NAMALWA (cell line): Measurements from ENCODE around the gene TMTC2.

ENCODE experiments used
- DNase-seq: peaks from one replicate; pipeline ENCODE4 v3.0.0-alpha.2; 2015; ENCODE audit warnings: low spot score

Gene TMTC2

DNA sequence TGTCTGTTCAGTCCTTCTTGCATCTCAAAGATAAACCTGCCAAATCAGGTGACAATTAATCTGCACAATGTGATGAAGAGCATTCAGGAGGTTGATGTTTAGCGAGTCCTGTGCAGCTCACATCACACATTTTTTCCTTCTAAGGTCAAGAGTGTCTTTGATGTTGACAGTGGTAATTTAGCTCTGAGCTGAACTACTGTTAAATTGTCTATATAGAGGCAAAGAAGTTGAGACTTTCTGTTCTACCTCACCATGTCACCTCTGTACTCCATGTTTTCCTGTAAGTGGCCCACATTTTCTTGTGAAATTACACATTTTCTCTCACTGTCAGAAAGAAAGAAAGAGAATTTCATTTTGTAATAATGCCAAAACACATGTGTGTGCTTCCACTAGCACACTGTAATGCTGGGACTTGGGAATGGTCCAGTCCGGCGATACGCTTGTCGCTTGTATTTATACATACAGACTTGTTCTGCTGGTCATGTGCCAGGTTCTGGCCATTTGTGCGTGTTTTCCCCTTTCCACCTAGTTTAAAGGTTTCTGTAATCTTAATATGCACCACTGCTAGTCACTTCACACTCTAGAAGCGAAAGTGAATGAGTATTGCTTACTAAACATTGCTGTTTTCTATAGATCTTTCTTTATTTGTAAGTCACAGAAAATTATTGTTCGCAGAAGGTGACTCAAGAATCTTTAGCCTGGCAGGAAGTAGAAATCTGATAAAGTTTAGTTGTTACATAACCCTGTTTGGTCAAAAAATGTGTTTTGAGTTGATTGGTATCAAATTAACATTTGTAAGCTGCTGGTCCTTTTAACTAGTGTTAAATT, 328.9 kb downstream of the TMTC2 start:
- DNase-seq = no peak

DNA sequence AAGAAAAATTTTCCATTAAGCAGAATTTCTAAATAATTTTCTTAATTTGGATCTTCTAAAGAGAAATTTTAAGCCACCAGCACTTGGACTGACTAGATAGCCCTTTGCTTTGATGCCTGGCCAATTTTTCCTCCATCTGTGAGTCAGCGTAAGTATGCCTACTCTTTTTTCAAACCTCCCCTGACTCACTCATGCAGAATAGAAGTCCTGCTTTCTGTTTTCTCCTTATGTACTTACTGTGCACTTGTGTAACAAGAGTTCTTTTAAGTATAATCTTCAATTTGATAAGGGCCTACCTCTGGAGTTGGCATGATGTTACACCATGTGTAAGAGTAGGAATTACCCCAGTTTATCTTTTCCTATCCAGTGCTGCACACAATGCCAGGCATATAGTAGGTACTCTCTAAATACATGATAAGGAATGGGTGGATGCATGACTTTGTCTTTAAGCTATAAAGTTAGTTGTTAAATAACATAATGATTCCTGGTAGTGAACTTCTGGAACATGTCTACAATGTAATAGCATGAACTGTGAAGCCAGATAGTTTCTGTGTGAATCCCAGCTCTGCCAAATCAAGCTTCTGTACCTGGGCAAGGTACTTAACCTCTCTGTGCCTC, 329.6 kb downstream of the TMTC2 start:
- no peak for DNase-seq

DNA sequence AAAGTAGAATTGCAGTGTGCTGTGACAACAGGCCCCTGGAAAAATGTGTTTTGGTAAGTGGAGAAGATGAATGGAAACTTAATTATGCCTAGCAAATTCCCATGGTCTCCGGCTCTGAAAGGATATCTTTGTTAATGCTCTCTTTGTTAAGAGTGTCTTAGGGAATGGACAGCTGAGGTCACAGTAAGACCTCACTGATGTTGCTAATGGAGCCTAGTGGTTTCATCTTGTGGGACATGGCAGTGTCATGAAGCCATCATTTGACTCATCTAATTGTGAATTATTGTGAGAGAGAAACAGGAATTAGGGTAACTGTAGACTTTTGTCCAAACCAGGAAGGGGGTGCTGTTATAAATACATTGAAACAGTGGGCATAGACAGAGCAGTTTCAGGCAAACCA, 330.3 kb downstream of the TMTC2 start:
- no peak for DNase-seq

DNA sequence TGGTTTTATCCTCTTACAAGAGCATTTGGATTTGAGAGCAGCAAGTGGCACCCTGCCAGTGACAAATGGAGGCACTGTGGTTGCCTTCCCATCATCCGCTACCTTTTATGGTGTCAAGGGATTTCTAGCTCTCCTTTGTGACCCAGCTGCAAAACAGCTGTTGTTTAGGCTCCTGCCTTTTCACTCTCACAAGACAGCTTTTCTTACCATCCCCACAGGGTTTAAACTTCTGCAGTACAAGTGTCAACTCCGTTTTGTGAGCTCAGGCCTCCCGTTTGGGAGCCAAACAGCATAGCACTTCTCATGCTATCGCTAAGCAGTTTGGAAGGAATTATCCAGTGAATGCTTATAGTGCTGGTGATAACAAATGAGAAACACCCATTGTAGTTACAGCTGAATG, 331.4 kb downstream of the TMTC2 start:
- DNase-seq = no peak

DNA sequence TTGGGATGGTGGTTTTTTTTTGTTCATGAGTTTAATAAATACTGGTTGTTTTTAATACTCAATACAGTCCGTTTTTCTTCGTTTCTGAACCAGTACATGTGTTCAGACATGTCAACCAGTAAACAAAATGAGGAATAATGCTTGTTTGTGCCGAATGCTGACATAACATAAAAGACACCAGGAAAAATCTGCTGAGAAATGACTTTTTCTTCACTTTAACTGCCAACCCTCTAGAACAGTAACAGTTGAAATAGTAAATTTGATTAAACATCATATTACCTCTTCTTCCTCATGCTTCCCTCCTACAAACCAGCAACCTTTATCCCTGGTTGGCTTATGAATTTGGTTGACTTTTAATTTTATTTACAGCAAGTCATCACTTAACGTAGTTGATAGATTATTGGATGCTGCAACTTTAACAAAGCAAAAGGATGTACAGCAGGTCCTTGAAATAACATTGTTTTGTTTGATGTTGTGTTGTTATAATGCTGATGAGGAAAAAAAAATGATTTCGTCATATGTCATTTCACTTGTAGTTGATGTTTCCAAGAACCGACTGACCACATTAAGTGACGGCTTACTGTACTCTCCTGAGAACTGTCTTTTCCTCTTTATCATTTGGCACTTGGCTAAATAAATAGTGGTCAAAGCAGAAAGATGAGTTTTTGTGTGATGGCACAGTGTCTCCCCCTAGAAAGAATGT, 340.5 kb downstream of the TMTC2 start:
- no peak for DNase-seq

DNA sequence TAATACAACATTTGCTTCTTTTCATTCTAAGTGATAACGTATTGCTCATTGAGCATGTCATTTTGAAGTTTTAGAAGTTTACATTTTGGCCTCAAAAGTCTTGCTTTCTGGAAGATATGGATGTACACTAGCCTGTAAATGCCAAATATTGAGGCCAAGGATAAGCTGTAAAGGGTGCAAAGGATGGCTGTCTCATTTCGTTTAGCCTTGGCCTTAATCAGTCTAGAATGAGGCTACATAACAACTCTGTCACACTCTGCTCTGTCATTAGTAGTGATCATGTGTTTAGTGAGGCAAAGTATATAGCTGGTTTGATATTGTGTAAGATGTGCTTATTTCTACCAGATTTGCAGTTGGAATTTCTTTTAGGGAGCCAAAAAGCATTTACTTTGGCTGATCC, 344.5 kb downstream of the TMTC2 start:
- DNase-seq = no peak

DNA sequence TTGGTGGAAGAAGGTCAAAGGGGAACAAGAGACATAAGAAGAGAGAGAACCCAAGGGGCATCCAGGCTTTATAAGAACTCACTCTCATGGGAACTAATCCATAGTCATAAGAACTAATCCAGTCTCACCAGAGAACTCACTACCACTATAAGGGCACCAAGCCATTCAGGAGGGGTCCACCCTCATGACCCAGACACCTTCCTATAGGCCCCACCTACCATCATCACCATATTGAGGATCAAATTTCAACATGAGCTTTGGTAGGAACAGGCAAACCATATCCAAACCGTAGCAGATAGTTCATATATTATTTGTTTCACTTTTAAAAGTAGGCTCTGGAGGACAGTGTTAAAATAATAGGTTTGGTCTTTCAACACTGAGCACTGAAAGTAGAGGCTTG, 350.1 kb downstream of the TMTC2 start:
- no peak for DNase-seq

DNA sequence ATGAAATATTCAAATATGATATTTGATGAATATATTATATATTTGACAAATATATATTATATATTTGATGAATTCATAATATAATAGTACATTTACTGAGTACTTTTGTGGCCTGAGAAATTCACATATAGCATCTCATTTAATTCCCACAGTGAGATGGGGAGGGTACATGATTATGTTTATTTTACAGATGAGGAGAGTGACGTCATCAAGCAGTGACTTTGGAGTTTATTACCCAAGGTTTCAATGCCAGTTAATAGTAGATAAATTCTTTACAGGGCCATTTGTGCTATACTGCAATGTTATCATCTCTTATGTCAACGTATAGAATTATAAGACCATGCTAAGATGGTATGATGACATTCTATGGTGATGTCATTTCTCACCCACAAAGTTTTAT, 352.7 kb downstream of the TMTC2 start:
- no peak for DNase-seq

DNA sequence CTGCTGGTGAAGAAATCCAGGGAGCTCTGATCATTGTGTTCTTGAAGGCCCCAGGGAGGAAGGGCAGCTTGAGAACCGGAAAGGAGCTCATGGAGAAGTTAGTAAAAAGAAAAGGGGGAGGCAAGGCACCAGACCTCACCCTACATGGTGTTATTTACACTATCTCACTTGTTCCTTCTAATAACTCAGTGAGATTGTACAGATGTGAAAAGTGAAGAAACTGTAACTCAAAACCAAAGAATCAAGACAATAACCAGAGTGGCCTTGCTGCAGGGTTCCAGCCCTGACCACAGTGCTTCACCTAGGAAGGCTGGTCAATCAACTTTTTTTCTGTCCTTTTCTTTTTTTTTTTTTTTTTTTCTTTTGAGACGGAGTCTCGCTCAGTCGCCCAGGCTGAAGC, 353.6 kb downstream of the TMTC2 start:
- DNase-seq = no peak

DNA sequence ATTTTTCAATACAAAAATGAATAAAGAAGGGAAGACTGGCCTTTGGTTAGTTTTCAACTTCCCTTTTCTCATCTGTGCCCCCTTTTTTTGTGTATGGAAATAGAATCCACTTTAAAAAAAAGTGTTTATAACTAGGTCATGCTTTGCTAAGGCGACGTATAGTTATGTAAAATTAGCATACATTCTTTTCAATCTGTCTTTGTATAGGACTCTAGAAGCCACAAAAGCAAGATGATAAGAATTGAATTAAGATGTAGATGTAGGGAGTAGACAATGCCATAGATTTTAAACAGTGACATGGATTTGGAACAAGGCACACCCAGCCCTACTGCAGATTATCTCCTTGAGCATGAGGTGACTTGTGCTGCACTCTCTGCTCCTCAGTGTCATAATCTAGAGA, 354.3 kb downstream of the TMTC2 start:
- DNase-seq = no peak

DNA sequence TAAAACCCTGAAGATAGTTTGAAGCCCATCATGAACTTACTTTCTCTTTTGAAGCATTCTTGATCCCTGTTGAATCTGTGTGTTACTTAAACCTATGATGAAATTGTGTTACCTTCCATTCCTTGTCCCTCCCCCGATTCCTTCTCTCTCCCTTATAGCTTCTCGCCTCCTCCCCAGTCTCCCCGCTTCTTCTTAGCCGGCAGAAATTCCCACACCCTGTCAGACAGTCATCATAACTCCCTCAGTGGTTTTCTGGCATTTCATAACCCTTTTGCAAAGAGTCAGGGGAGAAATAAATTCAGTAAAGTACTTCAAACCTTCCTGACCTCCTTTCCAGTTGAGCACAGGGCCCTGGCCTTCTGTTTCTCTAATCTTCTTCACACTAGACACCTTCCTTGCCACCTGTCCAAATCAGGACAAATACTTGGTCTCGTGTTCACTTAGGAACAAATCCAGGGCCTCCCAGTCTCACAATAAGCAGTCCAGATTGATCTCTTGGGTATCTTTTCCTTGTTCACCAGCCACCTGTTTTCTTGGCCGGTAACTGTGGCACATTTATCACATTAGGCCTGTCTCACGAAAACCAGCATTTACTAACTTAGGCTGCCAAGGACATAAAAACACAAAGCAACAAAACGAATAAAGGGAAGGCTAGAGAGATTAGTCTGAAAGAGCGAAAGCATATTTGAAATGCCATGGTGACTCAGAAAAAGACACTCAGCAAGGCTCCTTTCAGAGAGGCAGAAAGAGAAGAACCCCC, 355.9 kb downstream of the TMTC2 start:
- no peak for DNase-seq

DNA sequence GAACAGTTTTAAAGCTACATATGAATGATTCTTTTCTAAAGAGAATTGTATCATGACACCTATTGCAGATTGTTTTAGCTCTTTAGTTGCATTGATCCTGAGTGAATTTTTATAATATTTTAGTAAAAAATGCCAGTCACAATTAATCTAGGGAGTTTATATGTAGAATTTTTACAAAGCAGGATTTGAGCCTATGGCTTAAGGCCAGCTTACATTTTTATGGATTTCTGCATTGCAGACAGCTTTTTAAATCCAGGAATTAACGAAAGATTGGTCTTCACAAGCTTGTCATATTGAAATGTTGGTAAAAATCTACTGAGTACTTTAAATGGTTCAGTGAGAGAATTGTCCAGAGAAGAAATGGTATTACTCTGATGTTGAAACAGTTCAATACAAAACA, 358.0 kb downstream of the TMTC2 start:
- no peak for DNase-seq

DNA sequence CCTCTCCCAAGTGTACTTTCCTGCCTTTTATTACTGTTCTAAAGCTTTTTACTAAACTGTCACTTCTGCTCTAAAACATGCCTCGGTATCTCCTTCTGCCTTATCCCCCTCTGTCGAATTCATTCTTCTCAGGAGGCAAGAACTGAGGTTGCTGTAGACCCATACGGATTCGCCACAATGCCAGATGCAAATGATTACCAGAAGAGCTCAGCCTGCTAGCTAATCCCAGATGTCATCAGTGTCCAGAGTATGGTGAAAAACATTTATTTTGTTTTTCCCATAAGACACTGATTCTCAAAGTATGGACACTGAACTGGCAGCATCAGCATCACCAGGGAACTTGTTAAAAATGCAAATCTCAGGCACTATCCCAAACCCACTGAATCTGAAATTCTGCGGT, 359.3 kb downstream of the TMTC2 start:
- no peak for DNase-seq

DNA sequence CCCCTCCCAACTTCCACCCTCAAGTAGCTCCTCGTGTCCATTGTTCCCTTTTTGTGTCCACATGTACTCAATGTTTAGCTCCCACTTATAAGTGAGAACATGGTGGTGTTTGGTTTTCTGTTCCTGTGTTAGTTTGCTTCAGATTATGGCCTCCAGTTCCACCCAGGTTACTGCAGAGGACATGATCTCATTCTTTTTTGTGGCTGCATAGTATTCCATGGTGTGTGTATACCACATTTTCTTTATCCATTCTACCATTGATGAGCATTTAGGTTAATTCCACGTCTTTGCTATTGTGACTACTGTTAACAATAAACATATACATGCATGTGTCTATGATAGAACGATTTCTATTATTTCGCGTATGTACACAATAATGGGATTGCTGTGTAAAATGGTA, 362.6 kb downstream of the TMTC2 start:
- DNase-seq = no peak

DNA sequence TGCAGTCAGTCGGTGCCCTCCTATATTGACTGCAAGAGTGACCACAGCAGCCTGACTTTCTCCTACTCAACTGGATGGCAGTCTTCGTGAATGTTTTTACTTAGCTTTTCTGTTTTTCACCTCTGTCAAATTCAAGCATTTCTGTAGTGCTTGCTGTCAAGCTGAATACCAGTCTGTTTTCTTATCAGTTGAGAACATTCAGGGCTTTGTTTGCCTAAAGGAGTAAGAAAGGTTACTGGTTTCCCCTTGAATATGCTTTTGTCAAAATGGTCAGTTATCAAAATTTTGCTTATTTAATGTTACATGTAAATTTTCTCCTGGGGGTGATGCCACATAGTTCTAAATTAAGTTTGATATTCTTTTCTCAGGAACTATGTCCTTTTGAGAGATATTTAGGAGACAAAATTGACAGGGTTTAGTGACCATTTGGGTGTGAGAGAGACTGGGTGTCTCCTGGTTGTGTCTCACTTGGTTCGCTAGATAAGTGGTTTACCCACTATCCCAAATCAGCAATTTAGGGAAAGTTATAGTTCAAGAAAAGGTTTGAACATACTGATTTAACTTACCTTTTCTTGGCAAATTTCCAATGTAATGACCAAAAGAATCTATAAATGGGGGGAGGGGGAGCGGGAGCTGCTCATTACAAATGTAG, 366.3 kb downstream of the TMTC2 start:
- DNase-seq = no peak

DNA sequence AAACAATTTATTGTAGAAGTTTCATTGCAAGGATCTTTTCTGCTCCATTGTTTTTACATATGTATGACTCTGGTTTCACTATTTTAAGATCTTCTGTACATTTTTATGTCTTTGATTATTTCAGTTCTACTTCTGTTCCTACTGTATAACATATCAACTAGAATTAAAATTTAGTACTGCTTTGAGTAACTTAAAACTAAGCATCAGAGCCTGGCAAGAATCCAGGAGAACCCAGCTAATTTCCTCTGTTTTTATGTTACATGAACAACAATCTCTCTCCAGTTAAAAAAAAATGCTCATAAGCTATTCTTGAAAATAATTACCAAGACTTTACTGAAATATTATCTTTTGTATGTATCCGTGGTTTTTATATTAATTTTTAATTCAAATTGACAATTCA, 370.7 kb downstream of the TMTC2 start:
- DNase-seq = no peak

DNA sequence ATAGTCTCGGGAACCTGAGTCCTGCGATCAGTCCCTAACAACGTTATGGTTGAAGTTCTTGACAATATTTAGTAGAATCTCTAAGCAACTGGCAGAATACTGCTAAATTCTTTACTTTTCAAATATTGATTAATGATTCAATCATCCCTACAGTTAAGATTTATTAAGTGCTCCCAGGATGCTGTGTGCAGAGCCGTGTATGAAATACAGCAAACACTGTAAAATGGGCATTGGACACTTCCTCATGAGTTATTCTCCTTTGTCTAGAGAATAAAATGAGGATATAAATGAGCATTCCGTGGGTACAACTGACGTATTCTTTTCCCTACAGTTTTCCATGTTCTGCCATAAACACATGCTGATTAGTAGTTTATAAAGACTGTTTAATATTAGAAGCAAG, 372.4 kb downstream of the TMTC2 start:
- DNase-seq = no peak

DNA sequence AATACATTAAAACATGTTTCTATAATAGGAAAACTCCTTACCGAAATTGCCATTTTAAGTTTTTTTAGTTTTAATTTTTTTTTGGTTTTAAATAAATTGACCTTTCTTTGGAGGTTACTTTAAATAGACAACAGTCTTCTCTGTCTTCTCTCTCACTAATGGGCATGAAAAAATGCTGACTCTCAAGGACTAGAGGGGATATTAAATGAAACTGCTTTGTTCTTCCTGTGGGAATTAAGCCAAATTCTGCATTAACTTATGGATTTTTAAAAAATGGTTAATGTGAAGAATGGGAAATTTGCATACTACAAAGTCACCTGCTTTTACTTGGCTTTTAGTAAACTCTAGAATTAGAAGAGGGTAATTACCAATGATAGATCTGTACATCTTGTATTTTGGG, 378.9 kb downstream of the TMTC2 start:
- no peak for DNase-seq

DNA sequence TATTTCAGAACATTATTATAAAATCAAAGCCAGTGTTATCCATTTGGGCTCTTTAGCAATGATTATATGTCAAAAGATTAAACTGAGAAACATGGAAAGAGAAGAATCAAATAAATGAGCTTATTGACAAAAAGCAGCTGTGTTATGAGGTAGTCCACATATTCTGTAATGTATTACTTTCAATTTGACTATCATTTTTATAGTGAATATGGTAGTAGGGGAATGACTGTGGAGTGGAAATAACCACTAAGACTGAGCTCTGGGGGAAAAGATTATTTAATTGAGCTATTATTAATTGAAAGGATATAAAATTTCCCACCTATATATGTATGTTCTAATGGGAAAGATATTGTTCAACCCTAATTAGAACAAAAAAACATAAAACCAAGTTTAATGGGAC, 381.3 kb downstream of the TMTC2 start:
- no peak for DNase-seq

DNA sequence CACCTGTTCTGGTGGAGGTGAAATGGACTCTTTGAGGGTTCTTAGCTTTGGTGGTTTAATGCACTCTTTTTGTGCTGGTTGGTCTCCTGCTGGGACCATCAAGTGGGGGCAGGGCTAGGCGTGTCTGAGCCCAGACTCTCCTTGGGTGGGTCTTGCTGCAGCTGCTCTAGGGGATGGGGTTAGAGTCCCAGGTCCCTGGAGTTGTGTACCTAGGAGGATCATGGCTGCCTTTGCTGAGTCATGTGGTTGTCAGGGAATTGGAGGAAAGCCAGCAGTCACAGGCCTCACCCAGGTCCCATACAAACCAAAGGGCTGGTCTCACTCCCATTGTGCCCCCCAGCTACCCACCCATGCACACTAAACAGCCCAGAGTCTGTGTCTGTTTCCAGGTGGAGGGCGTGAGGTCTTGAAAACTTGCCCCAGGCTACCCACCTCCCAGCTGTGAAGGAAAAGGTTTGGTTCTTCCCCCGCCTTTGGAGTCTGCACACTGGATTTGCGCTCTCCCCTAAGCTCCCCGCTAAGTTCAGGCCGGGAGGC, 387.7 kb downstream of the TMTC2 start:
- DNase-seq = no peak

DNA sequence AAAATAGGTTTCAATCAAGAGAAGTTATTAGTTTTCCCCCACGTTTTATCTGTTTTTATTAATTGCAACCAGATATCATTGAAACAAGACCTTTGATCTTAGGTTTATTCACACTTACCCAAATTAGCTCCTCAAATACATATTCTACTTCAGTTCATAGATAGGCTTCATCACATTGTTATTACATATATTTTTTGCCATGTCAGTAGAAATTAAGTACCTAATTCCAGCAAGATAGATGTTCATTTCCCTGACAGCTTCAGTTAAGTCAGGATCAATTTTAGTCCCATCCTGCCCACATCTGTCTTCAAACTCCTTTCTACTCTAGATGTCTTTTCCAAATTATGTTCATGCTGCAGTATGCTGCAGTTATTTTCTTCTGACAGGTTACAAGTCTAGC, 388.8 kb downstream of the TMTC2 start:
- DNase-seq = no peak

DNA sequence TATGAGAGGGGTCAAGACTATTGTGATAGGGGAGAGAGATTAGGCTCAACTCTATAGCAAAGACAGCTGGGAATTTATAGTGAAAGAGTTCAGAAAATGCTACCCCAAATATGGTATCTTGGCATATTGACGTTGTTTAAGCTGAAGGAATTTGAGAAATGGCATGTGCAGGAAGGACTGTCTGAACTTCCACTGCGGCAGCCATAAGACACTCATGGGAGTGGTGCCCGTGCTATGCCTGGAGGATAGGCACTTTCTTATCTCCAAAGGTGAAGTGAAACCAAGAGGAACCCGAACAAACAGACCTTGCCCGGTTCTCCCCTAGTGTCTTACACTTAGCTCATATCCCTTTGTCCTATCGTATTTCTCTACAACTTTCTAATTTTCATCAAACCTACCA, 390.3 kb downstream of the TMTC2 start:
- no peak for DNase-seq
